GM12878 (cell line): Measurements from ENCODE around the gene KDM3B. TPM values are rescaled to one million over a fixed set of nuclear protein-coding genes. Genes with fewer than 3 reads are reported as not detected.
"Not testable (repeated sequence)": the region's sequence is repeated elsewhere in the genome, so short reads cannot be mapped to it uniquely, and the experiment has no call there.

Experiments used
- ATAC-seq: fragments of 200-7000 bp; cut with Tn5 transposase; 3 replicates; pipeline ENCODE4 v1.9.1; 2020; ENCODE audit warnings: mild to moderate bottlenecking, moderate library complexity
- BruUV-seq: library from RNA; stranded (reverse); fragments of 400-500 nt; replicated peaks from 2 replicates; lab custom pipeline; 2021; lab: Mats Ljungman, UMichigan
- CTCF ChIA-PET: fragments of 300-600 bp; sonication (Branson Sonifier 250); formaldehyde crosslinking; extraction: SDS; loops from one replicate; lab custom pipeline; 2021; ENCODE audit warnings: inconsistent platforms; lab: Yijun Ruan, JAX
- POLR2A ChIA-PET: fragments of 350-600 bp; formaldehyde crosslinking; extraction: SDS; loops from one replicate; lab custom pipeline; 2021; ENCODE audit warnings: inconsistent platforms; lab: Charles Lee
- RAD21 ChIA-PET: fragments of 300-600 bp; sonication (Branson Sonifier 250); formaldehyde crosslinking; loops from one replicate; lab custom pipeline; 2023; ENCODE audit warnings: antibody characterized with exemption; ENCODE audit not compliant: unreplicated experiment; lab: Charles Lee
- SMC1A ChIA-PET: fragments of 300-600 bp; sonication (Branson Sonifier 250); formaldehyde crosslinking; loops from one replicate; lab custom pipeline; 2023; ENCODE audit not compliant: unreplicated experiment, uncharacterized antibody; lab: Charles Lee
- DNase-seq: peaks from one replicate; pipeline ENCODE4 v3.0.0-alpha.2; 2011; ENCODE audit warnings: low read depth, low spot score
- FAIRE-seq: peaks from 3 replicates; lab custom pipeline; 2011; peaks lifted over from hg19 to GRCh38; lab: Jason Lieb, UNC
- H2AFZ ChIP-seq: 2 replicates; pipeline ENCODE4 v1.6.0; 2011; ENCODE audit warnings: low read depth, low read length, control low read depth; ENCODE audit not compliant: control insufficient read depth
- H3K27ac ChIP-seq: 2 replicates; pipeline ENCODE4 v1.5.1; 2011; ENCODE audit warnings: control low read depth; ENCODE audit not compliant: control insufficient read depth, insufficient read depth
- H3K27me3 ChIP-seq, 2 experiments: replicated peaks in 1 of 2; 2 replicates each; pipeline versions ENCODE4 v1.6.0 to v1.6.1; 2011; ENCODE audit warnings: low read length in 1 of 2; ENCODE audit not compliant: control insufficient read depth in 2 of 2, insufficient read depth in 2 of 2
- H3K36me3 ChIP-seq, 2 experiments: 2 replicates each; pipeline ENCODE4 v1.5.1; 2011; ENCODE audit warnings: low read length in 1 of 2; ENCODE audit not compliant: control insufficient read depth in 2 of 2, insufficient read depth in 2 of 2
- H3K4me1 ChIP-seq: 2 replicates; pipeline ENCODE4 v1.6.1; 2011; ENCODE audit warnings: mild to moderate bottlenecking, low read length, moderate library complexity, mixed read lengths; ENCODE audit not compliant: control insufficient read depth, insufficient read depth
- H3K4me2 ChIP-seq: 2 replicates; pipeline ENCODE4 v1.6.0; 2011; ENCODE audit warnings: control low read depth; ENCODE audit not compliant: control insufficient read depth, insufficient read depth
- H3K4me3 ChIP-seq: fragments of 200-600 bp; sonication (generic); 2 replicates; pipeline ENCODE4 v1.5.1; 2016
- H3K79me2 ChIP-seq: 2 replicates; pipeline ENCODE4 v1.6.0; 2011; ENCODE audit warnings: low read length; ENCODE audit not compliant: control insufficient read depth, insufficient read depth
- H3K9ac ChIP-seq: 2 replicates; pipeline ENCODE4 v1.8.0; 2011; ENCODE audit warnings: low read length, control low read depth, mixed read lengths; ENCODE audit not compliant: control insufficient read depth, insufficient read depth
- H3K9me3 ChIP-seq: replicated peaks from 3 replicates; pipeline ENCODE4 v1.5.1; 2011; ENCODE audit warnings: mild to moderate bottlenecking, low read length; ENCODE audit not compliant: control insufficient read depth, insufficient read depth
- H4K20me1 ChIP-seq: 2 replicates; pipeline ENCODE4 v1.6.0; 2011; ENCODE audit not compliant: control insufficient read depth, insufficient read depth
- BMI1 ChIP-seq: fragments of 450-650 bp; IDR thresholded peaks from 2 replicates; pipeline ENCODE4 v1.6.1; 2016; ENCODE audit warnings: mild to moderate bottlenecking, moderate library complexity, borderline replicate concordance
- CBX3 ChIP-seq: fragments of 200-600 bp; sonication (generic); IDR thresholded peaks from 2 replicates; pipeline ENCODE4 v1.6.1; 2016; ENCODE audit warnings: low read depth, borderline replicate concordance
- EZH2 ChIP-seq: IDR thresholded peaks from 2 replicates; pipeline ENCODE4 v1.6.1; 2012; ENCODE audit warnings: low read depth, mild to moderate bottlenecking, control low read depth, inconsistent platforms, low read length, borderline replicate concordance; ENCODE audit not compliant: control insufficient read depth
- JUND ChIP-seq: IDR thresholded peaks from 2 replicates; pipeline ENCODE4 v1.6.1; 2012; ENCODE audit warnings: low read depth, mild to moderate bottlenecking, low read length, improper control_type of control experiment, moderate library complexity
- NKRF ChIP-seq: fragments of 450-650 bp; conservative IDR thresholded peaks from 2 replicates; pipeline ENCODE4 v1.6.1; 2017; ENCODE audit warnings: mild to moderate bottlenecking, moderate library complexity
- PBX3 ChIP-seq: IDR thresholded peaks from 2 replicates; pipeline ENCODE4 v1.6.1; 2011; ENCODE audit warnings: mild to moderate bottlenecking, low read depth, low read length, moderate library complexity; ENCODE audit not compliant: insufficient replicate concordance
- RAD21 ChIP-seq: IDR thresholded peaks from 2 replicates; pipeline ENCODE4 v1.6.1; 2011; ENCODE audit warnings: mild to moderate bottlenecking, low read depth, low read length, moderate library complexity; ENCODE audit not compliant: insufficient read depth
- WGBS: methylation state at CpG from one replicate; pipeline ENCODE4 v1.1.6; 2016; ENCODE audit warnings: low lambda C conversion rate; ENCODE audit not compliant: insufficient replicate concordance, insufficient coverage; ENCODE audit errors: missing lambda C conversion rate; 5-methylcytosine and 5-hydroxymethylcytosine counted together
- in situ Hi-C: fragments of 300-500 bp; cut with MboI; formaldehyde crosslinking; loops from 9 replicates; pipeline ENCODE4 v1.14.3; 2018; ENCODE audit warnings: mixed read lengths
- intact Hi-C: fragments of 100-400 bp; cut with micrococcal nuclease; formaldehyde crosslinking; loops from one replicate; pipeline ENCODE4 v1.14.2; 2022; ENCODE audit not compliant: unreplicated experiment
- polyA plus RNA-seq, 11 experiments: library from polyadenylated mRNA; depleted of rRNA in 4 of 11; unstranded in 6 of 11; stranded (reverse) in 5 of 11; fragments of >200 nt; fragmentation: Nextera tagmentation in 4 of 11; fragmentation: Illumina TruSeq in 1 of 11; extraction: Ambion mirVana in 4 of 11; extraction: Trizol in 1 of 11; gene quantifications; 1 replicate in 1 of 11; 2 replicates in 10 of 11; pipeline versions ENCODE4 v1.2.1 to v1.2.3, GENCODE V29; 2011 to 2016; ENCODE audit warnings: inconsistent platforms in 2 of 11, missing spikeins in 2 of 11, low read depth in 1 of 11
- total RNA-seq, 4 experiments: library from RNA; depleted of rRNA in 3 of 4; stranded (reverse); fragments of >200 nt in 3 of 4; fragmentation: Illumina TruSeq in 1 of 4; extraction: Trizol in 1 of 4; gene quantifications; 2 replicates each; pipeline versions ENCODE4 v1.2.1 to v1.2.3, GENCODE V29; 2013 to 2021

The KDM3B gene
- total and polyA plus RNA-seq, 10 of the 15 experiments (the other 5 are each of a cell fraction or from before 2014, with no cell fraction given): 8.5 to 45.7 (median 29.0) TPM

- Histone ChIP-seq H3K36me3 (no peaks in the 10 kb centered on the region; a peak in 1 of 4 replicates), H4K20me1 (no peaks in the 10 kb centered on the region), H3K9me3 (no peaks in the 10 kb centered on the region), H3K4me3 (no peak overlapping the region), H3K27me3 (0 out of 4 replicates have a peak, but pooled peaks cover 0 to 2% of the 10 kb centered on the region in 2 experiments), H3K9ac (no peak overlapping the region), H3K4me2 (no peak overlapping the region), H2AFZ (no peak overlapping the region), H3K79me2 (no peaks in the 10 kb centered on the region), H3K4me1 (no peaks in the 10 kb centered on the region), H3K27ac (no peak overlapping the region)
- ChIA-PET CTCF (interaction anchor here (0.7 kb wide), 1 partner anchor 23 kb away, joined by 3 read pairs; no protein-coding TSS in a partner anchor), POLR2A (no interaction called here), RAD21 (no interaction called here), SMC1A (no interaction called here)
- WGBS: 33% methylated on average over 6 of the region's 6 CpGs
- FAIRE-seq (no peak), ATAC-seq (no peak), DNase-seq (no peak)
- no TSS peak for BruUV-seq
- TF ChIP-seq PBX3: no peak
- no peak for TF ChIP-seq EZH2
- TF ChIP-seq JUND: no peak
- no peak for TF ChIP-seq NKRF
- TF ChIP-seq CBX3: no peak
- no peak for TF ChIP-seq RAD21
- no peak for TF ChIP-seq BMI1
- intact Hi-C loops: no loop called here
- in situ Hi-C loops: no loop called here
Measured at GRCh38 chr5:138472353-138472752, 119.9 kb downstream of the KDM3B start.

DNA sequence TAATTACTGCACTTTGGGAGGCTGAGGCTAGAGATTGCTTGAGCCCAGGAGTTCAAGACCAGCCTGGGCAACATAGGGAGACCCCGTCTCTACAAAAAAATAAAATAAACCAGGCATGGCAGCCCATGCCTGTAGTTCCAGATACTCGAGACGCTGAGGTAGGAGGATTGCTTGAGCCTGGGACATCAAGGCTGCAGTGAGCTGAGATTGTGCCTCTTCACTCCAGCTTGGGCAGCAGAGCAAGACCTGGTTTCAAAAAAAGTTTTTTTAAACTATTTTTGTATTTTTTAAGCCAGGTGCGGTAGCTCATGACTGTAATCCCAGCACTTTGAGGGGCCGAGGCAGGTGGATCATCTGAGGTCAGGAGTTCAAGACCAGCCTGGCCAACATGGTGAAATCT, 120.7 kb downstream of the KDM3B start:
- FAIRE-seq, BruUV-seq, ATAC-seq, H3K27me3 ChIP-seq, H3K27ac ChIP-seq, H2AFZ ChIP-seq, RAD21 ChIA-PET, in situ Hi-C loops, H4K20me1 ChIP-seq, H3K36me3 ChIP-seq, H3K9ac ChIP-seq, H3K4me1 ChIP-seq, H3K9me3 ChIP-seq, H3K4me3 ChIP-seq, intact Hi-C loops, SMC1A ChIA-PET, H3K79me2 ChIP-seq, DNase-seq, H3K4me2 ChIP-seq, CTCF ChIA-PET: not testable (repeated sequence)
- POLR2A ChIA-PET: interaction anchor here (0.6 kb wide), 1 partner anchor 102 kb away, joined by 7 read pairs; no protein-coding TSS in a partner anchor
- WGBS: 56% methylated on average over 5 of the region's 5 CpGs
